Measurements from ENCODE around the gene ASB8. TPM values are rescaled to one million over a fixed set of nuclear protein-coding genes. Genes with fewer than 3 reads are reported as not detected.

The ASB8 gene
- total RNA-seq, 1 experiment from 2014 or later = 34.4 TPM

DNA sequence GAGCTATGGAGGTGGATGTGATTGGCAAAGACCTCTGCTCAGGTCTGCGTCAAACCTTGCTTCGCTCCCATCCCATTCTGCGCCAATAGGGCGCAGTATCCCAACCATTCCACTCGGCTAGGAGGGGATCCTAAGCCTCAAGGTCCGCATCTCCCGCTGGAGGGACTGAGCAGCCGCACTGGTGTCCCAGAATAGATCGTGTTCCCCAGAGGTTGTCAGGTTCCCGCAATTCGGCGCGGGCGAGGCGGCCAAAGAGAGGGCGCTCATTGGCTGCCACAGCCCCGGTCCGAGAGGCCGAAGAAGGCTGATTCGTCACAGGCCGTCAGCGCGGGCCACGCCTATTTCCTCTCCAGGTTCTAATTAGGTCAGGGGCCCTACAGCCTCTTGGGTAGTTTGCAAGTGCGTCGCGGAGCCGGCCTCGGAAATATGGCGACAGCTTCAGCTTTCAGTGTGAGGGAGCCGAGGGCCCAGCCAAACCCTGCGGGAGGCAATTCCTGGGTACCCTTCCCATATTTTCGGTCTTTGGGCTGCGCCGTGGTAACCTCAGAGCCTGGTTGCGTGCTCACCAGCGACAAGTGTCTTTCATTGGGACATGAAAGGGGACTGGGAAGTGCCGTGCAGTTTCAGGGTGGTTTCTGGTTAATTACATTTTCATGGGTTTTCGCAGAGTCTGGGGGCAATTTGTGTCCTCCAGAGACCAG, 40.8 kb upstream of the ASB8 start:
- H3K9me3 ChIP-seq (ENCODE audit: low read length) = no peaks in the 10 kb centered on the region
- peaks cover 10% of the 10 kb centered on the region for H3K27me3 ChIP-seq (ENCODE audit: low read length)
- H2AFZ ChIP-seq (ENCODE audit: low read length) = peak overlapping the region; percentile 70
- TF ChIP-seq EZH2 (IDR thresholded peaks at IDR 0.05; ENCODE audit: low read length, unreplicated experiment) (no peak), EZH2phosphoT487 (IDR thresholded peaks at IDR 0.05; ENCODE audit: borderline replicate concordance, low read length) (no peak)
- TF ChIP-seq, protein P1, sequence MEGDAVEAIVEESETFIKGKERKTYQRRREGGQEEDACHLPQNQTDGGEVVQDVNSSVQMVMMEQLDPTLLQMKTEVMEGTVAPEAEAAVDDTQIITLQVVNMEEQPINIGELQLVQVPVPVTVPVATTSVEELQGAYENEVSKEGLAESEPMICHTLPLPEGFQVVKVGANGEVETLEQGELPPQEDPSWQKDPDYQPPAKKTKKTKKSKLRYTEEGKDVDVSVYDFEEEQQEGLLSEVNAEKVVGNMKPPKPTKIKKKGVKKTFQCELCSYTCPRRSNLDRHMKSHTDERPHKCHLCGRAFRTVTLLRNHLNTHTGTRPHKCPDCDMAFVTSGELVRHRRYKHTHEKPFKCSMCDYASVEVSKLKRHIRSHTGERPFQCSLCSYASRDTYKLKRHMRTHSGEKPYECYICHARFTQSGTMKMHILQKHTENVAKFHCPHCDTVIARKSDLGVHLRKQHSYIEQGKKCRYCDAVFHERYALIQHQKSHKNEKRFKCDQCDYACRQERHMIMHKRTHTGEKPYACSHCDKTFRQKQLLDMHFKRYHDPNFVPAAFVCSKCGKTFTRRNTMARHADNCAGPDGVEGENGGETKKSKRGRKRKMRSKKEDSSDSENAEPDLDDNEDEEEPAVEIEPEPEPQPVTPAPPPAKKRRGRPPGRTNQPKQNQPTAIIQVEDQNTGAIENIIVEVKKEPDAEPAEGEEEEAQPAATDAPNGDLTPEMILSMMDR (conservative IDR thresholded peaks at IDR 0.05; ENCODE audit: low read depth, low read length) = no peak
- intact Hi-C loops (cut with micrococcal nuclease) = loop anchor here (10.0 kb wide), 1 partner anchor 257 kb away; no protein-coding TSS in a partner anchor
- H3K9ac ChIP-seq (ENCODE audit: low read length) = peak overlapping the region; percentile 65
- CTCF ChIA-PET = interaction anchor here (0.5 kb wide), 1 partner anchor 165 kb away, joined by 3 read pairs; no protein-coding TSS in a partner anchor
- no peaks in the 10 kb centered on the region for H3K36me3 ChIP-seq (ENCODE audit: low read depth, low read length)
- peaks cover 25% of the 10 kb centered on the region for H3K4me1 ChIP-seq (ENCODE audit: insufficient read depth, low read length)
- peak overlapping the region; percentile 63 for H3K4me3 ChIP-seq (ENCODE audit: low read length)
- ATAC-seq (peak; percentile 82), DNase-seq (peak; percentile 77)
- peak overlapping the region; percentile 77 for H3K4me2 ChIP-seq (ENCODE audit: low read length)
- no peaks in the 10 kb centered on the region for H4K20me1 ChIP-seq (ENCODE audit: low read length)
- H3K27ac ChIP-seq (ENCODE audit: low read length) = peak overlapping the region; percentile 19
- no peaks in the 10 kb centered on the region for H3K79me2 ChIP-seq (ENCODE audit: low read length)
- no peaks in the 10 kb centered on the region for H3K9me2 ChIP-seq (replicated peaks; ENCODE audit: low read length)
- no peaks in the 10 kb centered on the region for H3F3A ChIP-seq (ENCODE audit: low read length, unreplicated experiment)
- BruUV-seq (replicated peaks) = TSS peak; percentile 82
- POLR2A ChIA-PET (ENCODE audit: unreplicated experiment) = no interaction called here

DNA sequence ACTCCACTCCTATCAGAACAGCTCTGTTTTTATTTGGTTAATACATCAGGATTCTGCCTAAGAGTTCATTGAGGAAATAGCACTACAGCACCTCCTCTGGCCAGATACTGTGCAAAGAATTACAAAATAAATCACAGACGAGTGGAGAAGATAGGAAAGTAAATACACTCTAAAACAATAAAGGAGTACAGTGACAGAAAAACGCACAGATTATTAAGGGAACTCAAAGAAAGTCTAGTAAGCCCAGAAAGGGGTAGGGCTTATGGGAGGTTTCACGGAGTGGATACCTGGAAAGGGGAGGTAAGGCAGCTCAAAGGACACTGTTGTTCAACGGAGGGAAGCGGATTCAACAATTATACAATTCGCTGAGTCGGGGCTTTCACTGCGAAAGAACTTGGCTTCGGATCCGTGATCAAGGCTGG, 40.2 kb upstream of the ASB8 start:
- Histone ChIP-seq H3K36me3 (ENCODE audit: low read depth, low read length) (no peaks in the 10 kb centered on the region), H3K27me3 (ENCODE audit: low read length) (peaks cover 4% of the 10 kb centered on the region; the same call in 1 of the 2 replicates), H3K9me2 (replicated peaks; ENCODE audit: low read length) (no peaks in the 10 kb centered on the region), H3F3A (ENCODE audit: low read length, unreplicated experiment) (no peaks in the 10 kb centered on the region), H3K9me3 (ENCODE audit: low read length) (no peaks in the 10 kb centered on the region), H3K9ac (ENCODE audit: low read length) (no peak overlapping the region), H3K79me2 (ENCODE audit: low read length) (no peaks in the 10 kb centered on the region), H3K4me2 (ENCODE audit: low read length) (peak overlapping the region; percentile 77), H4K20me1 (ENCODE audit: low read length) (no peaks in the 10 kb centered on the region), H3K4me1 (ENCODE audit: insufficient read depth, low read length) (peaks cover 26% of the 10 kb centered on the region), H2AFZ (ENCODE audit: low read length) (peak overlapping the region; percentile 70), H3K4me3 (ENCODE audit: low read length) (peak overlapping the region; percentile 63), H3K27ac (ENCODE audit: low read length) (peak overlapping the region; percentile 10)
- peak; percentile 43 for DNase-seq
- BruUV-seq (replicated peaks) = TSS peak; percentile 74
- POLR2A ChIA-PET (ENCODE audit: unreplicated experiment) = interaction anchor here (0.7 kb wide), 1 partner anchor 79 kb away, joined by 3 read pairs; no protein-coding TSS in a partner anchor
- intact Hi-C loops (cut with micrococcal nuclease) = loop anchor here (10.0 kb wide), 1 partner anchor 257 kb away; no protein-coding TSS in a partner anchor
- CTCF ChIA-PET = interaction anchor here (0.5 to 0.7 kb wide), 2 partner anchors 16 to 166 kb away, joined by 3 read pairs; no protein-coding TSS in a partner anchor
- peak; percentile 53 for ATAC-seq
- TF ChIP-seq, protein P1 (conservative IDR thresholded peaks at IDR 0.05; ENCODE audit: low read depth, low read length) = peak; percentile 60
- TF ChIP-seq EZH2phosphoT487 (IDR thresholded peaks at IDR 0.05; ENCODE audit: borderline replicate concordance, low read length) (no peak), EZH2 (IDR thresholded peaks at IDR 0.05; ENCODE audit: low read length, unreplicated experiment) (no peak)

DNA sequence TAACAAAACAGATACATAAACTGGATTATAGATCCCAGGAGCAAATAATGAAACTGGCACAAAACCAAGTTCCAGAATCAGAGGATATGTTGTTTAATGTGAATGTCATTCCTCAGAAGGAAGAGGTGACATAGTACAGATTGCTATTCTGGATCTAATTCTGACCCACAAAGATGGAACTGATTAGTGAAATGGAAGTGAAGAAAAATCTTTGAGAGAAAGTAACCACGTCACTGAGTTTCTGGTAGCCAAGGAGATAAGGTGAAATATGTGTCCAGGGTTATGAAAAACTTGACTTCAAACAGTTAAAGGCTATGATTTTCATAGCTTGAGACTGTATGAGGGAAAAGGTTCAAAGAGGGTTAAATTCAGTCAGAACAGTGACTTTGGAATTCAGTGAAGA, 37.5 kb upstream of the ASB8 start:
- BruUV-seq (replicated peaks) = no TSS peak
- CTCF ChIA-PET = no interaction called here
- Histone ChIP-seq H4K20me1 (ENCODE audit: low read length) (no peaks in the 10 kb centered on the region), H3K36me3 (ENCODE audit: low read depth, low read length) (no peaks in the 10 kb centered on the region), H3K9me3 (ENCODE audit: low read length) (no peaks in the 10 kb centered on the region), H3K4me3 (ENCODE audit: low read length) (no peak overlapping the region), H3K27ac (ENCODE audit: low read length) (peak overlapping the region; percentile 33), H3K9me2 (replicated peaks; ENCODE audit: low read length) (no peaks in the 10 kb centered on the region), H3K4me1 (ENCODE audit: insufficient read depth, low read length) (peaks cover 26% of the 10 kb centered on the region), H3K4me2 (ENCODE audit: low read length) (peak overlapping the region; percentile 32; the same call in 1 of the 2 replicates), H2AFZ (ENCODE audit: low read length) (no peak overlapping the region), H3K9ac (ENCODE audit: low read length) (no peak overlapping the region), H3K79me2 (ENCODE audit: low read length) (no peaks in the 10 kb centered on the region), H3F3A (ENCODE audit: low read length, unreplicated experiment) (no peaks in the 10 kb centered on the region), H3K27me3 (ENCODE audit: low read length) (no peaks in the 10 kb centered on the region)
- DNase-seq = peak; percentile 55
- intact Hi-C loops (cut with micrococcal nuclease) = loop anchor here (10.0 kb wide), 1 partner anchor 260 kb away; no protein-coding TSS in a partner anchor
- ATAC-seq = no peak
- POLR2A ChIA-PET (ENCODE audit: unreplicated experiment) = no interaction called here
- TF ChIP-seq EZH2 (IDR thresholded peaks at IDR 0.05; ENCODE audit: low read length, unreplicated experiment) = no peak
- TF ChIP-seq, protein P1 (conservative IDR thresholded peaks at IDR 0.05; ENCODE audit: low read depth, low read length) = no peak
- no peak for TF ChIP-seq EZH2phosphoT487 (IDR thresholded peaks at IDR 0.05; ENCODE audit: borderline replicate concordance, low read length)
